ENCODE measurements around the gene KIAA1217.

KIAA1217 gene

GRCh38 chr10:24207781-24208611 lies 942 bp upstream of the KIAA1217 start:
- DNase-seq (ENCODE audit: low read depth in 2 of 2), result no peak

DNA sequence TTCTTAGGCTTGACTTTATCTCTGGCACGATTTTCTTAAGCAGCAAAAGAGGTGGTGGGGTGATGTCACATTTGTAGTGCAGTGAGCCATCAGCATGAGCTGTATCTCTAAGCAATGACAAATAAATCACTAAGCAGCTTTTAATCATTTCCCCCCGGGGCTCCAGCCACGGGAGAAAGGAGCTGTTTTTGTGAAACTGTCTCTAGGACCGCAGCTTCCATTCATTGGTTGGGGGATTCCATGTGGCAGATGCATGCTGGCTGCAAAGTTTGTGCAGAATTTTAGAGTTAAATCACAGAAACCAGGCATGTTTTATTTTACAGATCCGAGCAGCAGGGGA lies 464 bp downstream of the KIAA1217 start:
- peak in 1 of 2 donors; percentile 32 for DNase-seq (ENCODE audit: low read depth in 2 of 2)

GRCh38 chr10:24209946-24210491 lies 1.1 kb downstream of the KIAA1217 start:
- DNase-seq (ENCODE audit: low read depth in 2 of 2), result peak; percentile 34 to 43

DNA sequence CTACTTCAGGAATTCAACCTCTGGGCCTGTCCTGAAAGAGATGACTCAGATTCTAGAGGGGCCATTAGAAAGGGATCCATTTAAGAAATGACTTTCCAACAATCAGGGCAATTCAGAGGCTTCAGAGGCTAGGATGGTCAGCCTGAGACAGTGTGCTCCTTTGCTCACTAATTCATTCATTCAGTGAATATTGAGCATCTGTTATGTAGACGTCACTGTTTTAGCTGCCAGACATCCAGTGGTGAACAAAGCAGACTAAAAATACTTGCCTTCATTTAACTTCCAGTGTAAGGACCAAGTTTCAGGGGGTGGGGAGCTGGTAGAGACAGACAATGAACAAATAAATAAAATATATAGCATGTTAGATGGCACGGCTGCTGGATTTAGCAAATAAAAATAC lies 1.6 kb downstream of the KIAA1217 start:
- DNase-seq (ENCODE audit: low read depth in 2 of 2), result no peak

- no peak for DNase-seq (ENCODE audit: low read depth in 2 of 2)
These were observed 4.3 kb downstream of the KIAA1217 start for GRCh38 chr10:24213266-24213665.

DNA sequence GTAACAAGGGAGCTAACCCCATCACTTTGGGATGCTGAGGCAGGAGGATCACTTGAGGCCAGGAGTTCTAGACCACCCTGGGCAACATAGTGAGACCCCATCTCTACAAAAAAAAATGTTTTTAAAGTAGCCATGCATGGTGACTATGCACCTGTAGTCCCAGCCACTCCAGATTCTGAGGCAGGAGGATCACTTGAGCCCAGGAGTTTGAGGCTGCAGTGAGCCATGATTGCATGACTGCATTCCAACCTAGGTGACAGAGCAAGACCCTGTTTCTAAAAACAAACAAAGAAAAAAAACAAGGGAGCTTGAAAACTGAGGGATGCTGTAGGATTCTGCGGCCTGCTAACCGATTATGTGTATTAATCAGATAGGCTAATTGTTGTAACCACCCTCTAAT lies 4.9 kb downstream of the KIAA1217 start:
- DNase-seq (ENCODE audit: low read depth in 2 of 2), result no peak

GRCh38 chr10:24214762-24215161 lies 5.8 kb downstream of the KIAA1217 start:
- no peak for DNase-seq (ENCODE audit: low read depth in 2 of 2)

DNA sequence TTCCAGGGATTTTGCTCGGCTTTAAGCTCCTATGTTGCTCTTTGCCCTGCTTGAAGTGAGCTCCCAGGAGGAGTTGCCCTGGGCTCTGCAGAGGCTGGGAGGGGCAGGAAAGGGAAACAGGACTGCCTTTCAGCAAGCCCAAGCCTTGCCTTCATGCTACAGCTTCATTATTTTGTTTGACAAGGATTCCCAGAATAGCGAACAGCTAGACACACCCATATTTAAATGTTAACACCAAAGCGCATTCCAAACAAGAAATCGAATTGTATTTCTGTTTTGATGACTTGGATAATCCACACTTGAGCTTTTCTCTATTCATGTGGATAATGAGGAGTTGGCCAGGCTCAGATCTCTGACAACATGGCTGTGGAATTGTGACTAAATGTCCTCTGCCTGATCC lies 6.3 kb downstream of the KIAA1217 start:
- DNase-seq (ENCODE audit: low read depth in 2 of 2), result no peak

DNA sequence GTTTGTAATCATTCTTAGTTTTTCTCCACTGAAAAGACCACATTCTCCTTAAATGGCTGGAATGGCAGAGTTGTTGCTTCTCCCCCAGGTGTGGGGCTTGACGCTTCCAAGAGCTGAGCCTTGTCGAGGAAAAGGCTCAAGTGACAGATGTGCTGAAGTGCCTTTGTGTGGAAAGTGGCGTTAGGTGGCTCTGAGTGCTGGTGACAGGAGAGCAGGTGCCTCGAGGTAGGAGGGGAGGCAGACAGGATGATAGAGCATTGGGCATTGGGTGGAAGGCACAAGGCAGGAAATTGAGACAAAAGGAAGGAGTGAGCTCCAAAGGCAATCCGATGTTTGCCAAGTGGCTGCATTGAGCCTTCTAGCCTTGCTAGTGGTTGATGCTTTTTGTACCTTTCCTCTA lies 6.7 kb downstream of the KIAA1217 start:
- no peak for DNase-seq (ENCODE audit: low read depth in 2 of 2)

DNA sequence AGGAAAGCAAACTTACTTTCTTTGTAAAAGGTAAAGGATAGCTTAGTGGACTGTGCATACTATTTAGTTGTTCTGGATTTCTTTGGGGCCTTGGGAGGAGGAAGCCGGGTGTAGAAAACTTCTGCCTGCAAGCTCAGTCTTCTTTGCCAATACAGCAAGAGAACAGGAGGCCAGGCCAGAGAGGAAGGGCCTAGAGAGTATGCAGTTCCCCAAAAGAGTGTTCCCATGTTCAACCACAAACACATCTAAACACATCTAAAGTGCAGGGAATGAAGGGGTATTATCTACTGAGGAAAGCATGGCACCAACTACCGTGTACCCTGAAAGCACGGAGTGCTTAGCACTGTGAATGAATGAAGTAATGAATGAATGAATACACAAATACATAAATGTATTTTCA lies 11.0 kb downstream of the KIAA1217 start:
- no peak for DNase-seq (ENCODE audit: low read depth in 2 of 2)

DNA sequence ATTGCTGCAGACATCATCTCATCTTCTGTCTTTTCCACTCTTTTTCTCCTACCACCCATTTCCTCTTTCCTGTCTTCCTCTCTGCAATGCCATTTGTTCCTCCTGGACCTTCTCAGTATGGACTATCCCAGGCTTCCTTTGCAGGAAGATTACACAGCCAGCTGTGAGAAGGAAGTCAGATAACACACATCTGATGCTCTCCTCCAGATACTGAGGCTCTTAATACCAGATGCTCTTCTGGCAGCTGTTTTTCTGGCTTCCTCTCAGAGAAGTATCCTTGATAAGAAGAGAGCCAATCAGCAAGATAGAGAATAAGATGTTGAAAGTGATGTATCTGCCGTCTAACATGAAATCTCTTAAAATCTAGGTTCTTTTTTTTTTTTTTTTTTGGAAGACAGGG lies 14.4 kb downstream of the KIAA1217 start:
- no peak for DNase-seq (ENCODE audit: low read depth in 2 of 2)

DNA sequence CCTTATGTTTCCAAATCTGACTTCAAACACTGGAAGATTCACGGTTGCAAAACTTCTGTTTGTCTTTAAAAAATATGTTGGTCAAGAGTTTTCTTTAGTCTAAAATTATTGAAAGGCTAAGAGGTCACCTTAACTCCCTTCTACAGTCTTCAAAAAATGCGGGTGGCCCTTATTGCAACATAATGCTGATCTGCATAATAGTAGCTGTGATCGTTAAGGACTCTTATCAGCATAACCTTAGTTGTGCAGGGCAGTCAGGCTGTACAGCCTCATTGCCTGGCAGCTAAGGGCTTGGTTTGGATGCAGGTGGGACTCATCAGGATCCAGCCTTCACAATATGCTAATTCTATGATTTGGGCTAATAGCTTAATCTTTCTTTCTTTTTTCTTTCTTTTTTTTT lies 15.0 kb downstream of the KIAA1217 start:
- no peak for DNase-seq (ENCODE audit: low read depth in 2 of 2)

DNA sequence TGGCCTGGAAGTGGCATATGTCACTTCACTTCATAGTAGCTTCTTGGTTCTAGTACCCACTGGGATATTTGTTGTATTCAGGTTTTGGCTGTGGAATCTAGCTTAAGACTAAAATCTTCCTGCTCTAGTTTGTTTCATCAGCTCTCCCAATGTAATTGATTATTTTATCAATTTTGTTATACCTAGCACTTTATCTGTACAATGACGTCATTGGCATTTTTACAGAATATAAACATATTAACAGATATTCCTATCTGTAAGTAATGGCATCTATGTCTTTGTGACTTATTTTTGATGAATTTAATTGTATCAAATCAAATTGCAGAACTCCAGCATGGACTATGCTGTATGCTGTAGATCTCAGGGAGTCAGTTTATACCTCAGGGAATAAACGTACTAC lies 19.7 kb downstream of the KIAA1217 start:
- no peak for DNase-seq (ENCODE audit: low read depth in 2 of 2)

- no peak for DNase-seq (ENCODE audit: low read depth in 2 of 2)
These were observed 21.0 kb downstream of the KIAA1217 start for GRCh38 chr10:24229909-24230308.

- no peak for DNase-seq (ENCODE audit: low read depth in 2 of 2)
These were observed 22.3 kb downstream of the KIAA1217 start for GRCh38 chr10:24231200-24231599.

GRCh38 chr10:24234784-24235183 lies 25.8 kb downstream of the KIAA1217 start:
- DNase-seq (ENCODE audit: low read depth in 2 of 2), result no peak

DNA sequence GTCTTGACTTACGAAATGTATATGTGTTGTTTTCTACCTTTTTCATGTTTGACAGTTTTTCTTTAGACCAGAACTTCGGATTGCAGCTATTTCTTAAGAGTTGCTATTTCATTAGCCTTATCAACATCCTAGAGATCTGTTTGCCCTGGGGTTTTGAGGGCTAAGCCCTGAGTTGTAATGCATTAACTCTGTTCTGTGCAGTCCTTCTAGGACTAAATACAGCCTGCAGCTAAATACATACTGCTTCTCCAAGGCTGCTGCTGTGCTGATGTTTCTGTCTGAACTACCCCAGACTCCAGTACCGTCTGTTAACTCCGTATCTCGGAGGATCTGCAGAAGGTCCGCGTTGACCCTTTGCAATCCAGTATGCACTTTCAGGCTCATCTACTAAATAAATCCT lies 26.5 kb downstream of the KIAA1217 start:
- no peak for DNase-seq (ENCODE audit: low read depth in 2 of 2)

DNA sequence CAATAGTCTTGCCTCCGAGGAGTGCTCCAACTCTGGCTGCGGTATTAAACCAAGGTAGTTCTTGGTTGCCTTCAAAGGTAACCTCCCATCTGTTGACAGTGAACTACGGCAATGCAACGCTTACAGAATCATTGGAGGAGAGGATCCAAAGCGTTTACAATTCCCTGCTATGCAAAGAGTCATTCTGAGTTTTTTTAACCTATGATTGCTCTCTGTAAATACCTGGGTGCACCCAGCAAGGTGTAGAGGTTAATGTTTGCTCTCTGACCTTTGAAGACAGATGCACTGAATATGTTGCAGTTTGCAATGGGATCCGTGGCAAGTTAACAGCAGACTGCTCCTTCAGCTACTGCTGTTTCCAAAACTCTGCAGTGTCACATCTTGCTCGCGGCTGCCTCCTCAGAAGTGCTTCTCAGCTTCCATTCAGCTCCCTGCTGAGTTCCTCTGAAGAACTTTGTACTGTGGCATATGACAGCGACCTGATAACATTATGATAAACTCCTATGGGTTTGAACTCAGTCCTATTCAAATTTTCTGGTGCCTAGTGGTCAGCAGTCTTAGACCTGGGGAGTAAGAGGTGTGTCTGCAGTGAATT lies 29.0 kb downstream of the KIAA1217 start:
- no peak for DNase-seq (ENCODE audit: low read depth in 2 of 2)

DNA sequence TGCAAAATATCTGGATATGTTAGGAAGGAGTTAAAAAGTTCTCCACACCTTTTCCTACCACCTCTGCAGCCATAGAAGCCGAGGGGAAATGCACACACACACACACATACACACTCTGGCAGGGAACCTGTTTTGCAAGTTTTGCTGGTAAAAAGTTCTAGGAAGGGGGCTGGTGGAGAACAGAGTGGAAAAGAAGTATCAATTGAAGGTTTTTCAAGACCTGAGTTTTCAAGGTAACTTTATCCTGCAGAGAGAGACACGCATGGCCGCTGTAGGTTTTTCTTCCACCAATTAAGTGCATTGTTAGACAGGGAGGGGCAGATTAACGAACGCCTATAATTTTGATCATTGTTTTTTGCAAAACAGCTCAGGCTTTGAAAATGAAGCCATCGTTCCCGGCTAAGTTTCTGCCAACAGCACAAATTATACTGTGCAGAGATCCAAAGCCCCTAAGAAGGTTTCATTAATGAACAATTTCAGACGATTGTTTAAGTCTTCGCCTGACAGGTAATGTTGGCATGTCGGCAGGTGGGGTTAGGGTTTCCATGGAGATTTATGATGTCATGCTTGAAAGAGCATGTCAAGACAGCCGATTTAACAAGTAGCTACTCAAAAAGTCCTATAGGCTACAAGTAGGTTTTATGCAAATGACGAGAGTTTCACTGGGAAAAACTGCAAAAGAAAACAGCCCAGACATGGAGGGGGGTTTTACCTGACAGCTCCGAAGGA lies 29.7 kb downstream of the KIAA1217 start:
- no peak for DNase-seq (ENCODE audit: low read depth in 2 of 2)

DNA sequence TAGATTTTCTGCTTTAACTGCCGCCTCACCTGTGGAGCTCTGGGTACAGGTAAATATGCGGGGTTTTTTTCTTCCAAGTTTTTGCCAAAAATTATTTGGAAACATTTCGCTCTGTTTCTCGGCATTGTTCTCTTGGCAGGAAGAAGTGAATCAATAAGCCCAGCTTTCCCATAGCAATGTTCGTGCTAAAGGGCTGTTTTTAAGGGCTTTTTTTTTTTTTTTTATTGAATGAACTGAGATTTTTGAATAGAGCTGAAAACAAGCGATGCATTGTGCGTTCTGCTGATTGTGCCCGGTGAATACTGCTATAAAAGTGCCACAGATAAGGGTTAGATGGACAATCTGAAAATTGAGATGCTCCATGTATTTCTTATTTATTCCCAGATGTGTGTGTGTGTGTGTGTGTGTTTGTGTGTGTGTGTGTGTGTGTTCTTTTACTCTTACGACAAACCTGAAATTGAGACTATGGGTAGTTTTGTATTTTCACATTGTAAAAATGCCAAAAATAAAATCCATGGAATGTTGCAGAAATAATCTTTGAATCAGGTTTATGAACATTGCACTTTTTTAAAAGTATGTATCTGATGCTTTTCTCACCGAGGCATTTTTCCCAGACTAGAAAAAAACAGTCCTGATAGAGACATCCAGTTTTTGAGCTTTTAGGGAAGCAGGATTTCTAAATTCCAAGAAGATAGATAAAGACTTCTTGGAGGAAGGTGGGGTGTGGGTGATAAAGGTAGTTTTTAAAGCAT lies 30.5 kb downstream of the KIAA1217 start:
- no peak for DNase-seq (ENCODE audit: low read depth in 2 of 2)

DNA sequence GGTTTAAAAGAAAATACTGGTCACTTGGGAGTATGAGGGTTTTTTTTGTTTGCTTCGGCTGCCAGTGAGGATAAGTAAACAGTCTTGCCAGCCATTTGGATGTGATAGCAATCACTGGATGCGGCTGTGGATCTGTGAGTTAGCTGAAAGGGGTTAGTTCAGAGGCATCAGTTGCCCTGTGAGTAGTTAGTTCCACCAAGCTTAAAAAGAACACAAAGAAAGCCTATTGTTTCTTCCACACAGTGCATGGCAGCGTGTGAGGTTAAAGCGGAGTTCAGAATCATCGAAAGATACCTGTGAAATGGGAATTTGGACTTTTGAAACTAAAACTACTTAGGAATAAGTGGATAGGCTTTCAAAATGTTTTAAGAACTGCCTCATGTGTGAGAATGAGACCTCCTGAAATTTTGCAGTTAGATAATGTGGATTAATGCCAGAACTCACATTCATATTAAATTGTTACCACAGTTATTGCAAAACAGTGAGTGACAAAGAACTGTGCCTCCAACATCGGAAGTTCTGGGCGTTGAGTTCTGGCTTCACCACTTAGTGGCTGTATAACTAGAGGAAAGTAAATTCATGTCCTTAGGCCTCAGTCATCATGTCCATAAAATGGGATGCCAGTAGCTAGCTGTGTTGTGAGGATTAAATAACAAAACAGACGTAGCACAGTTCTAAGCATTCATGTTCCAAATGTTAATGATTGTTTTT lies 31.3 kb downstream of the KIAA1217 start:
- DNase-seq (ENCODE audit: low read depth in 2 of 2), result no peak
